Measurements from ENCODE around the gene EVA1B. TPM values are rescaled to one million over a fixed set of nuclear protein-coding genes. Genes with fewer than 3 reads are reported as not detected.

The EVA1B gene
- total and polyA plus RNA-seq, 10 of the 15 experiments (the other 5 are each of a cell fraction or from before 2014, with no cell fraction given), result 0.15 to 6.4 (median 3.0) TPM; not detected in 2

- H3K27me3 ChIP-seq (replicated peaks in 1 of 2; ENCODE audit: control insufficient read depth in 2 of 2, insufficient read depth in 2 of 2, low read length in 1 of 2), result no peaks in the 10 kb centered on the region
- H3K4me2 ChIP-seq (ENCODE audit: control insufficient read depth, insufficient read depth), result peak overlapping the region; percentile 95
- ChIA-PET RAD21 (ENCODE audit: unreplicated experiment) (interaction anchor here (0.8 to 1.9 kb wide), 9 partner anchors 17 to 172 kb away, joined by 3 to 15 read pairs (median 4); partner anchors contain the start of genes EVA1B, MRPS15, THRAP3 and TRAPPC3), POLR2A (interaction anchor here (0.5 to 2.0 kb wide), 18 partner anchors 9 to 157 kb away, joined by 3 to 9 read pairs (median 4); partner anchors contain the start of genes EVA1B, LSM10, STK40 and THRAP3), SMC1A (ENCODE audit: uncharacterized antibody, unreplicated experiment) (interaction anchor here (0.6 to 1.8 kb wide), 7 partner anchors 9 to 157 kb away, joined by 3 to 6 read pairs (median 3); partner anchors contain the start of gene LSM10), CTCF (interaction anchor here (0.7 to 4.0 kb wide), 10 partner anchors 9 to 157 kb away, joined by 3 to 24 read pairs (median 6); partner anchors contain the start of genes EVA1B and TRAPPC3)
- peak overlapping the region; percentile 79 for H2AFZ ChIP-seq (ENCODE audit: control insufficient read depth, low read depth, low read length)
- no peaks in the 10 kb centered on the region for H3K9me3 ChIP-seq (replicated peaks; ENCODE audit: control insufficient read depth, insufficient read depth, low read length)
- DNase-seq (ENCODE audit: low read depth, low spot score) (peak; percentile 80), ATAC-seq (peak; percentile 99), FAIRE-seq (peak; percentile 95)
- peaks cover 13 to 15% of the 10 kb centered on the region in 2 experiments for H3K36me3 ChIP-seq (ENCODE audit: control insufficient read depth in 2 of 2, insufficient read depth in 2 of 2, low read length in 1 of 2)
- peak overlapping the region; percentile 65 for H3K9ac ChIP-seq (ENCODE audit: control insufficient read depth, insufficient read depth, low read length)
- H3K27ac ChIP-seq (ENCODE audit: control insufficient read depth, insufficient read depth), result peak overlapping the region; percentile 46
- intact Hi-C loops (cut with micrococcal nuclease; ENCODE audit: unreplicated experiment), result no loop called here
- H3K79me2 ChIP-seq (ENCODE audit: control insufficient read depth, insufficient read depth, low read length), result peaks cover 9% of the 10 kb centered on the region
- in situ Hi-C loops (cut with MboI), result no loop called here
- no TSS peak for BruUV-seq (replicated peaks)
- WGBS (ENCODE audit: insufficient coverage, insufficient replicate concordance, low lambda C conversion rate, missing lambda C conversion rate), result under 1% methylated on average over 43 of the region's 46 CpGs
- peaks cover 27% of the 10 kb centered on the region for H3K4me1 ChIP-seq (ENCODE audit: control insufficient read depth, insufficient read depth, low read length)
- H4K20me1 ChIP-seq (ENCODE audit: control insufficient read depth, insufficient read depth), result no peaks in the 10 kb centered on the region
- H3K4me3 ChIP-seq, result peak overlapping the region; percentile 95
- TF ChIP-seq TAF1 (IDR thresholded peaks at IDR 0.05; ENCODE audit: borderline replicate concordance, low read depth, low read length), result peak; percentile 60; the same call in 1 of the 2 replicates
- TF ChIP-seq HDAC6 (IDR thresholded peaks at IDR 0.05; ENCODE audit: unreplicated experiment), result no peak
- TF ChIP-seq CUX1 (IDR thresholded peaks at IDR 0.05; ENCODE audit: insufficient replicate concordance, low read depth, low read length), result no peak
- no peak for TF ChIP-seq CBX3 (IDR thresholded peaks at IDR 0.05; ENCODE audit: borderline replicate concordance, low read depth)
- TF ChIP-seq STAT3 (IDR thresholded peaks at IDR 0.05; ENCODE audit: low read depth, low read length), result no peak
- no peak for TF ChIP-seq USF2 (IDR thresholded peaks at IDR 0.05; ENCODE audit: borderline replicate concordance, low read depth, low read length)
- TF ChIP-seq TCF12 (IDR thresholded peaks at IDR 0.05; ENCODE audit: low read depth, low read length), result no peak
- no peak for TF ChIP-seq SPI1 (IDR thresholded peaks at IDR 0.05; ENCODE audit: borderline replicate concordance, insufficient read depth, low read depth, low read length)
- TF ChIP-seq NFIC (IDR thresholded peaks at IDR 0.05; ENCODE audit: low read depth, low read length), result no peak
- no peak for TF ChIP-seq PRDM15 (CRISPR knock-in tag; IDR thresholded peaks at IDR 0.05)
Observed at GRCh38 chr1:36306902-36307456, 16.5 kb downstream of the EVA1B start.

All from GM12878 (cell line).